GM21381 (cell line): Measurements from ENCODE around the gene COA5.

Experiments
- ATAC-seq: cut with Tn5 transposase; IDR thresholded peaks from one replicate; pipeline ENCODE4 v1.9.1; 2021; ENCODE audit warnings: mild to moderate bottlenecking, moderate library complexity; ENCODE audit not compliant: unreplicated experiment

The COA5 gene

GRCh38 chr2:98608116-98608961 lies at the start of gene COA5, which contains the start of gene UNC50:
TSS of gene COA5 (minus strand) at chr2:98608512. CDS start at chr2:98608405, 107 bp downstream.
TSS of gene UNC50 (plus strand) at chr2:98608589. CDS start at chr2:98609760, 1,171 bp downstream.
- peak; percentile 91 for ATAC-seq

DNA sequence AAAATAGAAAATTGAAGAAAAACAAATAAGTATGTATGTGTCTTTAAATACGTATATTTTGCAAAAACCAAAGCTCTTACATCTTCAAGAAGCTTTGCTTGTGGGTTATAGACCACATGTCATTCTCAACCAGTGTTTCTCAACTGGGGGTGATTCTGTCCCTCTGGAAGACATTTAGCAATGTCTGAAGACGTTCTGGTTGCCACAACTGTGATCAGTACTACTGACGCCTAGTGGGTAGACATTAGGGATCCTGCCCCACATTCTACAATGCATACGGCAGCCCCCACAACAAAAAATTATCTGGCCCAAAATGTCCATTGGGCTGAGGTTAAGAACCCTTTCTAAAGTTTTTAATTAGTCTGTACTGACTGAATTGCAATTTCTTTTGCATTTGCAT lies 48.5 kb upstream of the COA5 start:
- ATAC-seq = no peak

GRCh38 chr2:98654699-98655495 lies 46.6 kb upstream of the COA5 start:
- no peak for ATAC-seq

DNA sequence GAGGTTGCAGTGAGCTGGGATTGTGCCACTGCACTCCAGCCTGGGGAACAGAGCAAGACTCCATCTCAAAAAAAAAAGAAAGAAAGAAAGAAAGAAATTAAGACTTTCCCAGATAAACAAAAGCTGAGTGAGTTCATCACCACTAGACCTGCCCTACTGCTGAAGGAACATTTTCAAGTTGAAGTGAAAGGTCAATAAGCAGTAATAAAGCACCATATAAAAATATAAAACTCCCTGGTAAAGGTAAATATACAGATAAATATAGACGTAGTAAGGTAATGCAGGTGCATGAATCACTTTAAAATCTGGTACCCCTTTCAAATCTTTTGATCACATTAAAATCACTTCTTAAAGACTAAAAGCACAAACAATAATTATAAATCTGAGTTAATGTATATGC lies 42.7 kb upstream of the COA5 start:
- ATAC-seq = no peak

DNA sequence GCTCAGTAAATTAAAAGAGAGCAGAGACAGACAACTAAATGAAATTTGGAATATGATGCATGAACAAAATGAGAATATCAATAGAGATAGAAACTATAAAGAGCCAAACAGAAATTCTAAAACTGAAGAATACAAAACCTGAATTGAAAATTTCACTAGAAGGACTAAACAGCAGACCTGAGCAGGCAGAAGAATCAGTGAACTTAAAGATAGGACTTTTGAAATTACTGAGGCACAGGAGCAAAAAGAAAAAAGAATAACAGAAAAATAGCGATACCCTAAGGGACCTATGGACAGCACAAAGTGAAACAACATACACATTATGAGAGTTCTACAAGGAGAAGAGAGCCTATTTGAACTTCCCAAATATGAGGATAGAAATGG lies 41.7 kb upstream of the COA5 start:
- no peak for ATAC-seq

DNA sequence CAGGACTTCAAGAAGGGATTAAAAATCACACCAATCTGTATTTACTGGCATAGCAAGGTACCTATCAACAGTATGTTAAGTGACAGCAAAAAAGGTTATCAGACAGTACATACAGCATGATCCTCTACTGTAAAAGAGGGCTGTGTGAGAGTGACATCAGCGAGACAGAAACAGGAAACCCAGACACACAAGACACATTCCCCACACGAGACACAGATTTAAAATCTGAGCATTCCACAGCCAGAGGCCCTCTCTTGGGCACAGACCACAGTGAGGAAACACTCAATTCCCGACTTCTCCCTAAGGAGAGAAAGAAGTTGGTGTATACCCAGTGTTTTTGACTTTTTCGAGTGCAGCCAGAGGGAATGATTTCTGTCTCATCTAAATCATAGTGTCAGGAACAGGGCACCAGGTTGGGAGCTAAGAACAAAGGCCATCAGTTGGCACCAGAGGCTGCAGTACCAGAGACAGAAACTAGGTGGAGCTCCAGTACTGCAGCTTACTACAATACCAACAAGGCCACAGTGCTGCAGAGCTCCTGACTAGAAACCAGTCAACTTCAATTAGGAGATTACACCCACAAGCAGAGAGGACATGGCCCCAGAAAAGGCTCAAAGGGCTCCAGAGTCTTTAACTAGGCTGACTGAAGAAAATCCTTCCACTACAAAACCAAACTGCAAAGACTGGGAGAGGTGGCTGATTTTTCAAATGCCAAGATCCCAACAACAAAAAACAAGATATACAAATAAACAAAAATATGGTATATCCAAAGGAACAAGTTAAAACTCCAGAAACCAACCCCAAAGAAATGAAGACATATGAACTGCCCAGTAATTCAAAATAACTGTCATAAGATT lies 41.1 kb upstream of the COA5 start:
- peak; percentile 80 for ATAC-seq

GRCh38 chr2:98648451-98648850 lies 40.1 kb upstream of the COA5 start:
- no peak for ATAC-seq

- no peak for ATAC-seq
These were observed 39.3 kb upstream of the COA5 start for GRCh38 chr2:98647636-98648035.

- no peak for ATAC-seq
These were observed 35.3 kb upstream of the COA5 start for GRCh38 chr2:98643496-98644100.

GRCh38 chr2:98637401-98638147 lies 29.3 kb upstream of the COA5 start:
- ATAC-seq = peak; percentile 88

- ATAC-seq = no peak
These were observed 26.2 kb upstream of the COA5 start for GRCh38 chr2:98634406-98635092.

DNA sequence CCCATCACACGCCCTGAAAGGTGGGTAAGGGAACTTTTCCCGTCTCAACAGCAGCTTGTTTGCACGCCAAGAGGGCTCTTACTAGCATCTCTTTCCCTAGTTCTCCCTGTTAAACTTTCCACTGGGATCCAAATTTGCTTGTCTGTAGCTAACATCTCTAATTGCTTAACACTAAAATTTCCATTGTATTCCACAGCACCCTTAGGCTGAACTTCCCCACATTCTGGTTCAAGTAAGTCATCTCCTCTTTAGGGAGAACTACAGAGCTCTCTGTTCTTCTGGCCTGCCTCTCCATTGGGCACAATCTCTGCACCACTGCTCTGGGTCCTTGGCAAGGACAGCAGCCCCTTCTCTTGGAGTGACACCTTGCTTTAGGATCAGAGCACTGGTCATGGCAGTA lies 24.0 kb upstream of the COA5 start:
- ATAC-seq = no peak

GRCh38 chr2:98623657-98624056 lies 15.3 kb upstream of the COA5 start:
- ATAC-seq = no peak

GRCh38 chr2:98617149-98617548 lies 8.8 kb upstream of the COA5 start:
- no peak for ATAC-seq

GRCh38 chr2:98615481-98615880 lies 7.2 kb upstream of the COA5 start:
- ATAC-seq = no peak

- ATAC-seq = no peak
These were observed 5.9 kb upstream of the COA5 start for GRCh38 chr2:98614024-98614739.

DNA sequence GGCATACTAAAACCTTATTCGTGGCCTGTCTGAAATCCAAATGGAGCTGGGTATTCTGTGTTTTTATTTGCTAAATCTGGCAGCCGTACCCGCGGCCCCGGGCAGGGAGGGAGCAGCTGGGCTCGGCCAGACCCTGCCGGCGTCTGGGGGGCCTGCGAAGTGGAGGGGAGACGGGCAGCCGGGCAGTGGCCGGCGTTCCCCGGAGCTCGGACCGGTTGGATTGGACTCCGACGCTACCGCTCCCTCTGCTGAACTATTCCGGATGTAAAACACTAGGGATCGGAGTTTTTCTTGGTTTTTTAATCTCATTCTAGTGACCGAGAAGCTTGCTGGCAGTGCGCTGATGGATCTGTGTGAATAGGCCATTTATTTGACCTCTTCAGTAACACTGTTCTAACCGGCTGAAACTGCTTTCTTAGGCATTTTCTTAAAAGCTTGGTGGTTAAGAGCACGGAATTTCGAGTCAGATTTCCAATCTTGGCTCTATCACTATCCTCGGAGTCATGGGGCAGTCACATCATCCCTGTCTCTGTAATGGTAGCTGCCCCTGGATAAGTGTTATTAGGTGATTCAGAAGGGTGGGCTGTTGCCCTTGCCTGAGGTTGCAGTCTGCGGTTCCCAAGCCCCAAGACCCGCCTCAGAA lies 771 bp upstream of the COA5 start:
- ATAC-seq = peak; percentile 11

- no peak for ATAC-seq
These were observed 584 bp downstream of the COA5 start for GRCh38 chr2:98607741-98608115.
